HepG2 (cell line): ENCODE results near the gene XK. TPM values are rescaled to one million over a fixed set of nuclear protein-coding genes. Genes with fewer than 3 reads are reported as not detected.

Experiments used
- ATAC-seq: fragments of 200-7000 bp; cut with Tn5 transposase; 3 replicates; pipeline ENCODE4 v1.9.1; 2020; ENCODE audit warnings: mild to moderate bottlenecking, moderate library complexity
- BruUV-seq: library from RNA; stranded (reverse); fragments of 400-500 nt; replicated peaks from 2 replicates; lab custom pipeline; 2021; lab: Mats Ljungman, UMichigan
- CTCF ChIA-PET: fragments of 300-600 bp; formaldehyde crosslinking; extraction: SDS; loops from one replicate; lab custom pipeline; 2021; ENCODE audit warnings: low total read pairs, inconsistent platforms, low intra/inter-chr PET ratio; lab: Yijun Ruan, JAX
- POLR2A ChIA-PET: fragments of 350-600 bp; sonication (Branson Sonifier 250); formaldehyde crosslinking; loops from one replicate; lab custom pipeline; 2020; ENCODE audit warnings: antibody characterized with exemption, inconsistent platforms; lab: Yijun Ruan, JAX
- DNase-seq: peaks from one replicate; pipeline ENCODE4 v3.0.0-alpha.2; 2015; ENCODE audit warnings: low spot score
- FAIRE-seq: peaks from 3 replicates; lab custom pipeline; 2011; peaks lifted over from hg19 to GRCh38; lab: Jason Lieb, UNC
- H2AFZ ChIP-seq: one replicate; pipeline ENCODE4 v1.6.1; 2011; ENCODE audit warnings: low read length, inconsistent platforms
- H3K27ac ChIP-seq: fragments of 300-600 bp; 3 replicates; pipeline ENCODE4 v1.8.0; 2011; ENCODE audit warnings: mixed run types, mild to moderate bottlenecking, mixed read lengths, low read length, inconsistent platforms; ENCODE audit not compliant: insufficient read depth; ENCODE audit errors: extremely low read length
- H3K27me3 ChIP-seq, 2 experiments: fragments of 200-600 bp in 1 of 2; 2 replicates in 1 of 2; 3 replicates in 1 of 2; pipeline versions ENCODE4 v1.6.0 to v1.8.0; 2011; ENCODE audit warnings: low read length in 2 of 2, mild to moderate bottlenecking in 2 of 2, moderate library complexity in 2 of 2, inconsistent platforms in 1 of 2; ENCODE audit not compliant: insufficient read depth in 2 of 2, control insufficient read depth in 1 of 2
- H3K36me3 ChIP-seq, 2 experiments: fragments of 200-600 bp in 1 of 2; replicated peaks in 1 of 2; 2 replicates in 1 of 2; 3 replicates in 1 of 2; pipeline versions ENCODE4 v1.5.1 to v1.8.0; 2011; ENCODE audit warnings: low read length in 2 of 2, inconsistent platforms in 1 of 2; ENCODE audit not compliant: insufficient read depth in 2 of 2, control insufficient read depth in 1 of 2
- H3K4me1 ChIP-seq: 2 replicates; pipeline ENCODE4 v1.5.1; 2012; ENCODE audit warnings: low read length, inconsistent platforms; ENCODE audit not compliant: insufficient read depth
- H3K4me2 ChIP-seq: 2 replicates; pipeline ENCODE4 v1.6.0; 2011; ENCODE audit warnings: low read depth, low read length, inconsistent platforms
- H3K4me3 ChIP-seq, 3 experiments: fragments of 200-600 bp in 1 of 3; sonication (generic), shearing (Covaris generic) in 1 of 3; replicated peaks in 1 of 3; 2 replicates each; pipeline ENCODE4 v1.5.1; 2011 to 2016; ENCODE audit warnings: low read length in 3 of 3, inconsistent platforms in 2 of 3, low read depth in 2 of 3, mild to moderate bottlenecking in 2 of 3, control low read depth in 1 of 3, mixed read lengths in 1 of 3; ENCODE audit not compliant: insufficient read depth in 1 of 3
- H3K79me2 ChIP-seq: one replicate; pipeline ENCODE4 v1.6.1; 2011; ENCODE audit warnings: low read length, inconsistent platforms; ENCODE audit not compliant: insufficient read depth
- H3K9ac ChIP-seq: 2 replicates; pipeline ENCODE4 v1.6.0; 2011; ENCODE audit warnings: mild to moderate bottlenecking, low read depth, low read length, inconsistent platforms; ENCODE audit not compliant: insufficient read depth
- H3K9me3 ChIP-seq: 2 replicates; pipeline ENCODE4 v1.5.1; 2012; ENCODE audit warnings: mild to moderate bottlenecking, low read length
- H4K20me1 ChIP-seq: 2 replicates; pipeline ENCODE4 v1.6.0; 2011; ENCODE audit warnings: inconsistent platforms, mild to moderate bottlenecking, low read length, moderate library complexity; ENCODE audit not compliant: insufficient read depth
- ELF1 ChIP-seq: sonication (generic); formaldehyde crosslinking; IDR thresholded peaks from 2 replicates; pipeline ENCODE4 v1.4.0; 2020; ENCODE audit warnings: missing genetic modification reagents
- IKZF1 ChIP-seq: fragments of 450-650 bp; IDR thresholded peaks from 2 replicates; pipeline ENCODE4 v1.7.1; 2016
- NFYB ChIP-seq: sonication (generic); formaldehyde crosslinking; IDR thresholded peaks from 2 replicates; pipeline ENCODE4 v1.4.0; 2020; ENCODE audit warnings: missing genetic modification reagents
- PLRG1 ChIP-seq: fragments of 450-650 bp; conservative IDR thresholded peaks from 2 replicates; pipeline ENCODE4 v1.6.1; 2016
- ZNF124 ChIP-seq: sonication (generic); formaldehyde crosslinking; IDR thresholded peaks from 2 replicates; pipeline ENCODE4 v1.4.0; 2020; ENCODE audit warnings: missing genetic modification reagents
- WGBS: methylation state at CpG from one replicate; pipeline ENCODE4 v1.1.6; 2017; ENCODE audit warnings: low lambda C conversion rate; 5-methylcytosine and 5-hydroxymethylcytosine counted together
- in situ Hi-C: cut with HindIII; loops from 2 replicates; pipeline ENCODE4 v1.10.0; 2017; ENCODE audit warnings: low pct_unique_long_range_greater_than_20kb; ENCODE audit not compliant: extremely low pct_ligation_motif_present
- intact Hi-C: fragments of 100-400 bp; cut with micrococcal nuclease; formaldehyde crosslinking; loops from one replicate; pipeline ENCODE4 v1.10.0; 2022; ENCODE audit not compliant: unreplicated experiment
- polyA plus RNA-seq, 8 experiments: library from polyadenylated mRNA; depleted of rRNA in 3 of 8; stranded (reverse) in 7 of 8; unstranded in 1 of 8; fragments of >200 nt; fragmentation: Illumina TruSeq in 4 of 8; extraction: Trizol in 4 of 8; gene quantifications; 2 replicates each; pipeline versions ENCODE4 v1.2.1 to v1.2.3, GENCODE V29; 2011 to 2016; ENCODE audit warnings: low read depth in 4 of 8, missing spikeins in 1 of 8, mixed read lengths in 1 of 8; ENCODE audit not compliant: insufficient read depth in 1 of 8
- total RNA-seq, 5 experiments: library from RNA; depleted of rRNA; stranded (reverse); fragments of >200 nt; fragmentation: Illumina TruSeq; extraction: Trizol; gene quantifications; 2 replicates each; pipeline ENCODE4 v1.2.3, GENCODE V29; 2016; ENCODE audit warnings: low read depth in 1 of 5
- TF ChIP-seq, protein P1 (sequence below): fragments of 450-650 bp; IDR thresholded peaks from 2 replicates; pipeline ENCODE4 v1.6.1; 2017

Gene XK
- total and polyA plus RNA-seq, 2 of the 13 experiments (the other 11 are each of a cell fraction or from before 2014, with no cell fraction given) = not detected

DNA sequence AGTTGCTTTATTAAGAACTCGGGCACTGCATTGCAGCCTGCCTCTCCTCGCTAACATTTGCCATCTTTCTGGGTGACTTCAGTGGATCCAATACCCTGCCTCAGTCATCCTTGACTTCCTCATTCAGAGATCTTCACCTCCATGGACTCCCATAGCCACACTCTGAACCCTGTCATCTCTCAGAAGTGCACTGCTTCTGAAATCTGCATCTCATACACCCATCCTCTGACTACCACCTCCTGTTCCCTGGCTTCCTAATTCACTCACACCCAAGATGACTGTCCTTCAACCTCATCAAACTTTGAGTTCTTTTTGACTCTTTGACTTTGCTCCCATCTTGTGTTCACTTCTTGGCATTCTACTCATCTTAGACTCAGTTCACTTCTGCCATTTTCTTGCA lies 68.9 kb downstream of the XK start:
- Histone ChIP-seq H3K27me3 (no peaks in the 10 kb centered on the region), H4K20me1 (no peaks in the 10 kb centered on the region), H3K4me2 (no peak overlapping the region), H3K27ac (no peak overlapping the region), H3K9me3 (no peaks in the 10 kb centered on the region), H3K4me3 (no peak overlapping the region), H2AFZ (no peak overlapping the region), H3K4me1 (no peaks in the 10 kb centered on the region), H3K36me3 (no peaks in the 10 kb centered on the region), H3K9ac (no peak overlapping the region), H3K79me2 (no peaks in the 10 kb centered on the region)
- DNase-seq (no peak), ATAC-seq (no peak), FAIRE-seq (no peak)
- in situ Hi-C loops (no loop called here), intact Hi-C loops (no loop called here)
- TF ChIP-seq NFYB (CRISPR knock-in tag) (no peak), ZNF124 (CRISPR knock-in tag) (no peak), ELF1 (CRISPR knock-in tag) (no peak)
- WGBS = 0% methylated on average over 1 of the region's 2 CpGs
- ChIA-PET POLR2A (no interaction called here), CTCF (no interaction called here)
- no TSS peak for BruUV-seq

DNA sequence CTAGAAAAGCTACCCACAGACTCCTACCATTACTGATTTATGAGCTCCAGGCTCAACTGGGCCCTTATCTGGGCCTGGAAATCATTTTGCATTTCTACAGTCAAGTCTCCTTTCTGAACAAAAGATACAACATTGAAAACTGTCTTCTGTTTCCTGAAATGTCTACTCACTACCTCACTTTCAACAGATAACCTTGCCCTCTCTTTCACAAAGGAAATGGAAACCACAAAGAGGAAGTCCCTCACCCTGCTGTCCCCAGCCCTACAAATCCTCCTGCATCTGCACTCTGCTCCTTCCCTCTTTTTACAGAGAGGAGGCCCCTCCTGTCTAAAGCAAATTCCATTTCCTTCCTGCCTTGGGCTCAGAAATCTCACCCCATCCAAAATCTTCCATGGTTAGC lies 69.4 kb downstream of the XK start:
- POLR2A ChIA-PET = no interaction called here
- Histone ChIP-seq H3K4me1 (no peaks in the 10 kb centered on the region), H2AFZ (no peak overlapping the region), H3K27me3 (no peaks in the 10 kb centered on the region), H3K27ac (no peak overlapping the region), H4K20me1 (no peaks in the 10 kb centered on the region), H3K4me2 (no peak overlapping the region), H3K4me3 (no peak overlapping the region), H3K9ac (no peak overlapping the region), H3K36me3 (no peaks in the 10 kb centered on the region), H3K9me3 (no peaks in the 10 kb centered on the region), H3K79me2 (no peaks in the 10 kb centered on the region)
- in situ Hi-C loops (no loop called here), intact Hi-C loops (no loop called here)
- DNase-seq (no peak), FAIRE-seq (no peak), ATAC-seq (no peak)
- CTCF ChIA-PET = no interaction called here
- BruUV-seq = no TSS peak
- TF ChIP-seq, protein P1, sequence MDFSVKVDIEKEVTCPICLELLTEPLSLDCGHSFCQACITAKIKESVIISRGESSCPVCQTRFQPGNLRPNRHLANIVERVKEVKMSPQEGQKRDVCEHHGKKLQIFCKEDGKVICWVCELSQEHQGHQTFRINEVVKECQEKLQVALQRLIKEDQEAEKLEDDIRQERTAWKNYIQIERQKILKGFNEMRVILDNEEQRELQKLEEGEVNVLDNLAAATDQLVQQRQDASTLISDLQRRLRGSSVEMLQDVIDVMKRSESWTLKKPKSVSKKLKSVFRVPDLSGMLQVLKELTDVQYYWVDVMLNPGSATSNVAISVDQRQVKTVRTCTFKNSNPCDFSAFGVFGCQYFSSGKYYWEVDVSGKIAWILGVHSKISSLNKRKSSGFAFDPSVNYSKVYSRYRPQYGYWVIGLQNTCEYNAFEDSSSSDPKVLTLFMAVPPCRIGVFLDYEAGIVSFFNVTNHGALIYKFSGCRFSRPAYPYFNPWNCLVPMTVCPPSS = no peak
- TF ChIP-seq IKZF1 (no peak), PLRG1 (no peak)
